ES-I3 (cell line): Measurements from ENCODE around the gene PTPN14.

Experiments used
- H3K36me3 ChIP-seq: 2 replicates; pipeline ENCODE4 v1.6.1; 2013; ENCODE audit warnings: mild to moderate bottlenecking, low read length, control low read depth, moderate library complexity; ENCODE audit not compliant: insufficient read depth
- H3K4me1 ChIP-seq: 2 replicates; pipeline ENCODE4 v1.6.1; 2013; ENCODE audit warnings: mild to moderate bottlenecking, control low read depth, low read length; ENCODE audit not compliant: insufficient read depth
- H3K9ac ChIP-seq: 2 replicates; pipeline ENCODE4 v1.6.1; 2013; ENCODE audit warnings: low read depth, mild to moderate bottlenecking, low read length, moderate library complexity
- H3K9me3 ChIP-seq: 2 replicates; pipeline ENCODE4 v1.6.1; 2013; ENCODE audit warnings: mild to moderate bottlenecking, low read length, moderate library complexity; ENCODE audit not compliant: control insufficient read depth, insufficient read depth

PTPN14 gene

DNA sequence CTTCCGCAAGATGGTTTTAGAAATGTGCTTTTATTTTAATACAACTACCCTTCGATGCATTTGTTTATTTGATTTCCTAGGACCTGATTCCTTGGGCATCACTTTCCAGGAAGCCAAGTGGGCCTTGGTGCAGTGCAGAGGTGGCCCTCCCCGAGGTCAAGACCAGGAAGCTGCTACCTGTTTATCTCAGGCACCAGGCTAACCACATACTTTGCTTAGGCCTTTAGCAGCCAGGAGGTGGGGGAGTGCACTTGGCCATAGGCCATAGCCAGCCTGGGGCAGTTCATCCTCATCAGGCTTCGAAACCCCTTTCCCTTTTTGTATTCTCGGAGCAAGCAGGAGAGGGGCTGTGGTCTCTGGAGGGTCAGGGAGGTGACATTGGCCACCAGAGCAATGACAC, 225.0 kb downstream of the PTPN14 start:
- Histone ChIP-seq H3K36me3 (no peaks in the 10 kb centered on the region; the same call in 1 of the 2 replicates), H3K9ac (no peak overlapping the region), H3K9me3 (no peaks in the 10 kb centered on the region)

DNA sequence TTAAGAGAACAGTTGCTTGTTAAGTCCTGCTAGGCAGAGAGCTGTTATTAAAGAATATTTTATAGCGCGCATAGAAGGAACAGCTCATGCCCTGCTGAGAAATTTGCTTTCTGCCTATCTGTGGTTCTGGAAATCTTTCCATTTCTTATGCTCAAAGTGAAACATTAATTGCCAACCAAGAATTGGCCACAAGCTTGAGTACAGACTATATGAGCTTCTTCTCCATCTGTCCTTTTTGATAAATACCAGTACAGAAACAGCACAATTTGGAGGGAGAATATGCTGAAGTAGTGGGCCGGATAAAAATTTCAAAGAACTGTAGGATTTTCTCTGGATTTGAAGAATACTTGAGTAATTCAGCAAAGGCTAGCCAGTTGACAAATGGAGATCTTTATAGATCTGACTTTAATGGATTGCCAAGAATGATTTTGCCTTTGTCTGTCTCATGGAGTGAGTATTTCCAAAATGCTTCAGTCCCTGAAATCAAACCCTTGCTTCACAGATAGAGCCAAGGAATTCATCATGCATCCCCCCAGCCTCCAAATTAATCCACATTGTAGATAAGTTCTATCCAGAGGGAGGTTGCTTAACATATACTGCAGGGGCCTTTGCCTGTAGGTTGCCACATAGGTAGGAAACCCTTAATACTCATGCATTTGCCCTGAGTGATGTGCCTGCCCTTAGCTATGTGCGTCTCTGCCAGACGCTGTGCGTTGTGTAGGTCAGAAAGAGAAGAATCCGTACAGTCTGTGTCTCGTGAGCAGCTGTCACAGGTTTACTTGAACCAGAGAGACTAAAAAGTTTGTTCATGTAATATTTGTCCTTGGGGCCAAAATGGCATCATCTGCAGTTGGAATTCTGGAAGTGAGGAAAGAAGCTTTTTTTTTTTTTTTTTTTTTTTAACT, 226.3 kb downstream of the PTPN14 start:
- Histone ChIP-seq H3K36me3 (no peaks in the 10 kb centered on the region; the same call in 1 of the 2 replicates), H3K9ac (no peak overlapping the region), H3K9me3 (no peaks in the 10 kb centered on the region), H3K4me1 (peaks cover 8% of the 10 kb centered on the region; the same call in 1 of the 2 replicates)

More for the DNA sequence above, 225.0 kb downstream of the PTPN14 start:
- H3K4me1 ChIP-seq: peaks cover 7% of the 10 kb centered on the region; the same call in 1 of the 2 replicates

DNA sequence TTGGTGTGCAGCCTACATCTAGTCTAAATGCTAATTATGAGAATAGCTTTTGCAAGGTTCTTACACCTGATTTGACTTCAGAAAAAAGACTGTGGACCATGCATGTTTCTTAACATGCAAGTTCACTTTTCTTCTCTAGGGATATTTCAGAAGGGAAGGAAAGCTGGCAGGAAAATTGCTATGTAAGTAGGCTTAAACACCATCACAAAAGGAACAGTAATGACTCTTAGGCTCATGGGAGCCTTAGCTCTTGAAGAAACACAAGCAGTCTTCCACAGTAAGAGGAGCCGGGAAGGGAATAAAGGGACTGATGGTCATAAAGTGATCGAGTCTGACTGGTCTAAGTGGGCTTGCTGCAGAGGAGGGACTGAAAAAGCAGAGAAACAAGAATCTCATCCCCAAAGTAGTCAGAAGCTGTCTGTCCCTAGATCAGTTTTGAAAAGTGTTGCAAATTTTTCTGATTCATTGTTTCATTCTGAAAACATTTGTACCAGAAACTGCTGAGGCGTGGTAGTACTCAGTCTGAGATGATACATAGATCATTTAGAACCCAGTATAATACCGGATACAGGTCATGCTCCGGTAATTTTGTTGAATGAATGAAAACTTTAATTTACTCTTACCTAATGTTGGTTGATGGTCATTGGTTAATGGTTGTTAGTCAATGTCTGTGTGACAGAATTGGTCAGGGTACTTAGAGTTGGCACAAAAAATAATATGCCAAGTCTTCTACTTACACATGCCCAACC, 229.5 kb downstream of the PTPN14 start:
- Histone ChIP-seq H3K36me3 (no peaks in the 10 kb centered on the region; the same call in 1 of the 2 replicates), H3K9me3 (no peaks in the 10 kb centered on the region), H3K9ac (no peak overlapping the region), H3K4me1 (peaks cover 29% of the 10 kb centered on the region)

DNA sequence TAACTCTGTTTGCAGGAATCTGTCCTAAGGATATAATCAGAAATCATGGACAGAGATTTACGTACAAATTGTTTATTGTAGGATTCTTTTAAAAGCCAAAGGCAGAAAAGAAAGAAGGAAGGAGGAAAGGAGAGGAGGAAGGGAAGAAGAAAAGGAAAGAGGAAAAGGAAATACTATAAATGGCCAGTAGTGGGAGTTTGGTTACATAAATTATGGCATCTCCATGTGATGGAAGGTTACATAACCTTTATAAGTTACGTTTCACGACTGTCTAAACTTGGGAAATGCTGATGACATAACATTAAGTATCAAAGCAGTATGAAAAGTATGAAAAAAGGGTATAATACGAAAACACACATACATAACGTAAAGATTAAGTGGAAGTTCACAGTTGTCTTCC, 231.5 kb downstream of the PTPN14 start:
- no peaks in the 10 kb centered on the region for H3K9me3 ChIP-seq
- H3K36me3 ChIP-seq: no peaks in the 10 kb centered on the region; the same call in 1 of the 2 replicates
- H3K9ac ChIP-seq: no peak overlapping the region
- peaks cover 31% of the 10 kb centered on the region for H3K4me1 ChIP-seq

DNA sequence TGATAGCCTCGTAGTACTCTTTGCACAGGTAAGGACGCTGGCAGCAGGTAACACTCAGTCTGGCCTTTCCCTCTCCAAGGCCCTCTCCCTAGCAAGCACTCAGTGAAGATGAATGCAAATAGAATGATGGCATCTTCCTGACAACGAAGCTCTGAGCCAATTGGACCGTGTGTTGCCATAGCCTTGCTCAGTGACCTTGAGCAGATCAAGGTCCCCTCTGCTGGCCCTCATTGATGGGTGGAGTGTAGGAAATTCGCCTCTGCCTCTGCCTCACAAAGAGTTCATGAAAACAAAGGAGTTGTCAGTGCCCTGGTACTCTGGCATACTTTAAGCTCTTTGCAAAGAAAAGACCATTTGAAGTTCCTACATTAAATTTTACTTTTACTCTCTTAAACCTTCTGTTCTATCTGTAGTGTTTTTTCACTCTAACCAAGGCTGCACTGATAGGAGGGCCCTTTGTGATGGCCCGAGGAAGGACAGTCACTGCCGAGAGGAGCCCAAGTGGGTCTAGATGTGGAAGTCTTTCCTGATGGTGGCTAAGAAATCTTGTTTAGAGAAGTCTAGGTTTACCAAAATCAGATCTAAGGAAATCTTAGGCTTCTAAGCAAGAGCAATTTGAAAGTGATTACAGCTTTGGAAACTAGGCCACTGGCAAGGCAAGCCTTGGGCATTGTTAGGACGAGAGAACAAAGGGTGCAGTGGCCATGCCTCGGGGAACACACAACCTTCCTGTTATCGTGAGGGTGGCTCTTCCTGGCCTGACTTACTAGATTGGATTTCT, 232.3 kb downstream of the PTPN14 start:
- H3K36me3 ChIP-seq: no peaks in the 10 kb centered on the region; the same call in 1 of the 2 replicates
- H3K9me3 ChIP-seq: no peaks in the 10 kb centered on the region
- H3K4me1 ChIP-seq: peaks cover 31% of the 10 kb centered on the region
- no peak overlapping the region for H3K9ac ChIP-seq

DNA sequence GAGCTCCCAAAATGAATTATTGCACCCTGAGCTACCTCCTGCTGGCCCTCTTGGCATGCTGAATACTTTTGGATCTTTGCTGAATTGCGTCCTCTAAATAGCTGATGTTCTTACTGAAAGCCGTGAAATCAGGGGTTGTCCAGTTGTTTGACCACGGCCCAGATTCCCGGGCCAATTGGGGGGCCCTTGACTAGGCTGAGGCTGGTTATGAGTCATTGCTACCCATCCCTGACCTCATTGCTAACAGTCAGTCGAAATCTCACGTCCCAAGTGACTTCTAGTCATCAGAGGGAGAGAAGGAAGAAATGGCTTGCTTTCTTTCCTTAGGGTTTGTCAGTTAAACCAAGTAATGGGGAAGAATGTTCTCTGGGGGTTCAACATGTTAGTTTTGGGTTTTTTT, 233.0 kb downstream of the PTPN14 start:
- no peaks in the 10 kb centered on the region; the same call in 1 of the 2 replicates for H3K36me3 ChIP-seq
- H3K9ac ChIP-seq: no peak overlapping the region
- no peaks in the 10 kb centered on the region for H3K9me3 ChIP-seq
- peaks cover 31% of the 10 kb centered on the region for H3K4me1 ChIP-seq

DNA sequence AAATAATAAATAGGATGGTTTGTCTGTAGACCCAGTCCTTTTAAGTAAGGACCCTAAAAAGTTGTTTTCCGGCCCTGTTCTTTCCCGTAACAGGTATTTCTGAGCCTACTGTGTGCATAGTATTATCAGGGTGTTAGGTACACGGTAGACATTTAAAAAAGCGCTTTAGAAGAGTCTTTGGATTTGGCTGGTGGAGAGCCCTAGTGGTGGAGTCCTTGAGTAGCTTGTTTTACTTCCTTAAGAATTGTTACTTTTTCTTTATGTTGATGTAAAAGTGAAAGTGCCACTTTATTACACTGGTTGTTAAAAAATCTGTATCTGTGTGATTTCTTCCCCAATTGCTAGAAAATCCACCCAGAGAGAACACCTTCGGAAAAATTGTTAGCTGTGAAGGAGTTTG, 233.7 kb downstream of the PTPN14 start:
- H3K9me3 ChIP-seq: no peaks in the 10 kb centered on the region
- peak overlapping the region; percentile 14; the same call in 1 of the 2 replicates for H3K9ac ChIP-seq
- peaks cover 31% of the 10 kb centered on the region for H3K4me1 ChIP-seq
- H3K36me3 ChIP-seq: no peaks in the 10 kb centered on the region; the same call in 1 of the 2 replicates

DNA sequence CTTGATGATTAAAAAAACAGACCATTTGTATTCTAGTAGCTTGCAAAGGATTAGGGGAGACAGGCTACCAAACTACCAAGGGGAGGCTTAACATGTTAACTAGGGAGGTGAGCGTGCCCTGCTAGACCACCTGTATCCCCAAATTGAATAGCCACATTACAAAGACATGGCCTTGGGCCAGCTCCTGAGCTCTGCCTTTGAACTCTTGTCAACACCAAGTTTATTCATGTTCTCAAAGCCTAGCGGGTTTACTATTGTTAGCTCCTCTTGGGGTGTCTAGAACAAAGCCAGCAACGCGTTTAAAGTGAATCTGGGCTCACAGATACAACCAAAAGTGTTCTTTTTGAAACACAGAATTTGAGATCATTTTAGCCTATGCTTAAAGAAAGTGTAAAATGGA, 234.1 kb downstream of the PTPN14 start:
- Histone ChIP-seq H3K9ac (peak overlapping the region; percentile 4; the same call in 1 of the 2 replicates), H3K36me3 (no peaks in the 10 kb centered on the region), H3K9me3 (no peaks in the 10 kb centered on the region), H3K4me1 (peaks cover 35% of the 10 kb centered on the region)

DNA sequence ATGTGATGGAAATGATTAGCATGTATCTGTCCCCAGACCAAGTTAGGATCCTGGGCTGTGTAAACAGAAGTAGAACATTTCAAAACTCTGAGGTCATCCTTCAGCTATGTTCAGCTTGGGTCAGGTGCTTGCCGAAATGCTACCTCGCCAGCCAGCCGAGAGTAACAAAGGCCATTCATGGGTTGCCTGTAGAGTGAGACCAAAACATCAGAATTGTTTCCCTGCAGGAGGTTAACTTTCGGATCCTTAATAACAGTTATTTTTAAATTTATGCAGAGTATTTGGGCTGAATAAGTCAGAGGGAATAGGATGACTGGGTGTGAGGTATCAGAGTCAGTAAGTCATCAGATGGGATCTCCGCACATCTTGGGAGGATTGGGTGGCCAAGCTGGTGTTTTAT, 234.8 kb downstream of the PTPN14 start:
- H3K4me1 ChIP-seq: peaks cover 33% of the 10 kb centered on the region
- H3K36me3 ChIP-seq: no peaks in the 10 kb centered on the region
- H3K9ac ChIP-seq: no peak overlapping the region
- H3K9me3 ChIP-seq: no peaks in the 10 kb centered on the region

DNA sequence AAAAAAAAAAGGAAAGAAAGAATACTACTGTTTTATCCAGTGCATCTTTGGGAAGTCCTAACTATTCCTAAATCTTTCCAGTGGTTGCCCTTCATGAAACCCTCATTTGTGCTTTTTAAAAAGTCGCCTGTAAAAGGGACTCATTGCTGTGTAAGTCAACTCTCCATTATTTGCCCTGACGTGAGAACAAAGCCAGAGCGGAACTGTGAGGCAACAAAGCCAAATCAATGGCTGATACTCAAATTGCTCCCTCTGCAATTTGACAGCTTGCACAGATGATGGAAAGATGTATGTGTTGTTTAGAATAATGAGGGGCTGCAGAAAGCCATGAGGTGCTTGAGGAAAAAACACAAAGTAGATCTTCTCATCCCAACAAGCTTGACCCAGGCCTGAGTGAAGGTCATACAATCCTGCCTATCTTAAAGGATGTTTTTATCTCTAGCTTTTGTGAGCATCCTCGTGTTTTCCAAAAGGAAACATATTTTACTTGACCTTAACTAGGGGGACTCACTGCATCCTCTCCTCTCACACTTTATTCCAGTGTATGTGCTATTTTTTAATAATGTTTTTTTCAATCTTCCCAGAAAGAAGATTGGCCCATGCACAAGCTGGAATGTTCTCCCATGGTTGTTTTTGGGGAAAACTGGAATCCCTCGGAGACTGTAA, 237.1 kb downstream of the PTPN14 start:
- H3K4me1 ChIP-seq: peaks cover 36% of the 10 kb centered on the region
- no peak overlapping the region for H3K9ac ChIP-seq
- no peaks in the 10 kb centered on the region for H3K9me3 ChIP-seq
- no peaks in the 10 kb centered on the region for H3K36me3 ChIP-seq

DNA sequence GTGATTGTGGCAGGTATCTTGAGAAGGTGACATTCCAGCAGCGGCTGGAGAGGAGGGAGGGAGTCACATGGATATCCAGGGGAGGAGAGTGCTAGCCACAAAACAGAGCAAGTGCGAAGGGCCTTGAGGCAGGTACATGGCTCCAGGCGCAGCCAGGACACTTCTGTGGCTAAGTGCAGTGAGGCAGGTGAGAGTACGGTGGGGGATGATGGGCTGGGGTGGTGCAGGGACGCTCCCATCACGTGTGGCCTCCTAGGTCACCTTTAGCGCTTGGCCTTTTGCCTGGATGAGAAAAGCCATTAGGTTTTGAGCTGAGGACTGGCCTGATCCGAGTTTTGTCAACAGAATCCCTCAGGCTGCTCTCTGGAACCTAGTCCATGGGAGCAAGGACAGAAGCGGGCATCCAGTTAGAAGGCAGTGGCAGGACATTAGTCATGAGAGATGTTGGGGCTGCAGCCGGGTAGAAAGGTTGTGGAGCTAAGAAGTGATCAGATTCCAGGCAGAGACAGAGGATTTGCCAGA, 238.8 kb downstream of the PTPN14 start:
- H3K9me3 ChIP-seq: no peaks in the 10 kb centered on the region
- H3K9ac ChIP-seq: no peak overlapping the region
- H3K36me3 ChIP-seq: no peaks in the 10 kb centered on the region

DNA sequence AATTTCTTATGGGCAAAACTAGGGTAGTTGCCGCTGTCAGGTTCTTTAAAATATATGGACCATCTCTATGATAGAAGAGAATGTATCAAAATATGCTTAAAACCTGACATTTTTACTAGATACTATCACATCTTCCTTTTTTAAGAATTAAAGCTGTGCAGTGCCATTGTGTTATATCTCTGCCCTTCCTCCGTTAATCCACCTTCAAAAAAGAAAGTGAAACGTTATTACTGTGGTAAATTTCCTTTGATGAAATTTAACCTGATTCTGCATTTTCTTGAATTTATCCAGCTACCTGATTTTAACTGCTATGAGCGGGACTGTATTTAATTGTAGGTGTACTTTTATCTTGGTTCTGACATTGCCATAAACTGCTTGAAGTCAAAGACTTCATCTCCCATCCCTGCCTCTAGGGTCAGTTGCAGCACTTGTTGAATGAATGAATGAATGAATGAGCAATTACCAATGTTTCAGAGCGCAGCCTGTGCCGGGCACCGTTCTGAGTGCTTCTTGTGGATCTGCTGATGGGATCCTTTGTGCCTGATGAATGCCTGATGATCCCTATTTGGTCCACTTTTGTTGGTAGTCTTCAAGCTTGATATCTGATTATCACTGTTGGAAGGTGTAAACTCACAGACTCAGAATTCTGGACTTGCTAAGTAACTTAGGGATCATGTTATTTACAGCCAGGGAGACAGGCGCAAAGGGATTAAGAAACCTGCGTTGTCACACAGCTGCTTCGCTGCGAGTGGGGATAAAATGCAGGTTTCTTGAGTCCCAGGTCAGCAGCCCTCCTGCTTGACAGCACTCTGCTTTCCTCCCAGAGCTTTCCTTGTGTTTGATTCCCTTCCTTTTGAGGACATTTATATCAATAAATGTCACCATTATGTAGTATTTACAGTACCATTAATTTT, 240.4 kb downstream of the PTPN14 start:
- no peaks in the 10 kb centered on the region for H3K36me3 ChIP-seq

More for the DNA sequence above, 238.8 kb downstream of the PTPN14 start:
- peaks cover 30% of the 10 kb centered on the region for H3K4me1 ChIP-seq

DNA sequence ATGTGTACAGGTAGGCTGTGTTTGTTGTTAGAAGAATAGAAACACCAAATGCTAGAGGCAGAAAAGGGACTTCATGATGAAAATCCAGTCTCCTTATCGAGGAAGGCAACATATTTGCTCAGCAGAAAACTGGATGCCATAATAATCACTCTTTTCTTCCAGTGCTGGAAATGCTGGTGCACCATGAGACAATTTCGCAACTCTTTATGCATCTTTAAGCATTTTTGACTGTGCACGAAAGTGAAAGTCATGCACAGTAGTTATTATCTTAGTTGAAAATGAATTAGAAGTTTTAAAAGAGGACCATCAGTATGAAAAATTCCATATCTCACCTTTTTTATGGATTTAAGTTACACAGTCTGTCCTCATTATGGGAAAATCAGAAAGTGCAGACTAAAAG, 241.4 kb downstream of the PTPN14 start:
- H3K9me3 ChIP-seq: no peaks in the 10 kb centered on the region
- H3K36me3 ChIP-seq: no peaks in the 10 kb centered on the region
- peaks cover 21% of the 10 kb centered on the region for H3K4me1 ChIP-seq
- H3K9ac ChIP-seq: no peak overlapping the region

More for the DNA sequence above, 240.4 kb downstream of the PTPN14 start:
- H3K9ac ChIP-seq: no peak overlapping the region
- H3K4me1 ChIP-seq: peaks cover 21% of the 10 kb centered on the region
- no peaks in the 10 kb centered on the region for H3K9me3 ChIP-seq
